Tibial nerve (tissue), 4 donors: ENCODE data around the gene TEAD3. TPM values are rescaled to one million over a fixed set of nuclear protein-coding genes. Genes with fewer than 3 reads are reported as not detected.
A peak's percentile ranks its signal among the peaks of the same experiment; 100 is the strongest.

Source experiments
- DNase-seq, 2 donors: peaks; one replicate each; pipeline ENCODE4 v3.0.0-alpha.2; 2019; ENCODE audit warnings: low spot score in 2 of 2
- H3K27ac ChIP-seq, 4 donors: fragments of 200-600 bp; sonication (generic) in 3 of 4; one replicate each; pipeline ENCODE4 v1.5.1; 2017 to 2019; ENCODE audit warnings: mild to moderate bottlenecking in 1 of 4
- H3K27me3 ChIP-seq, 2 donors: fragments of 200-600 bp; sonication (generic) in 1 of 2; one replicate each; pipeline versions ENCODE4 v1.5.1 to v1.6.0; 2017 to 2019
- H3K36me3 ChIP-seq, 3 donors: fragments of 200-600 bp; sonication (generic); one replicate each; pipeline ENCODE4 v1.5.1; 2018 to 2019
- H3K4me1 ChIP-seq, 4 donors: fragments of 200-600 bp; sonication (generic) in 3 of 4; one replicate each; pipeline ENCODE4 v1.5.1; 2017 to 2019
- H3K4me3 ChIP-seq, 4 donors: fragments of 200-600 bp; sonication (generic) in 3 of 4; one replicate each; pipeline ENCODE4 v1.5.1; 2017 to 2019; ENCODE audit warnings: mild to moderate bottlenecking in 1 of 4, moderate library complexity in 1 of 4
- H3K9me3 ChIP-seq, 4 donors: fragments of 200-600 bp; sonication (generic) in 3 of 4; one replicate each; pipeline ENCODE4 v1.5.1; 2017 to 2019
- CTCF ChIP-seq, 5 experiments: fragments of 200-600 bp in 3 of 5; fragments of 450-650 bp in 2 of 5; sonication (generic) in 3 of 5; IDR thresholded peaks; one replicate each; pipeline ENCODE4 v1.5.1; 2016 to 2019; ENCODE audit warnings: antibody characterized with exemption in 5 of 5, mild to moderate bottlenecking in 3 of 5, moderate library complexity in 2 of 5
- EP300 ChIP-seq, 2 donors: sonication (generic); formaldehyde crosslinking; IDR thresholded peaks; one replicate each; pipeline ENCODE4 v1.6.1; 2017; ENCODE audit warnings: antibody characterized with exemption in 2 of 2, mild to moderate bottlenecking in 1 of 2
- POLR2A ChIP-seq, 2 donors: fragments of 450-650 bp; IDR thresholded peaks; one replicate each; pipeline ENCODE4 v1.6.1; 2017; ENCODE audit warnings: antibody characterized with exemption in 2 of 2, mild to moderate bottlenecking in 2 of 2, moderate library complexity in 2 of 2
- WGBS, 2 donors: methylation state at CpG; one replicate each; pipeline ENCODE4 v1.1.5; 2018; 5-methylcytosine and 5-hydroxymethylcytosine counted together
- total RNA-seq, 4 donors: library from RNA; depleted of rRNA; stranded (reverse); fragments of >200 nt; gene quantifications; one replicate each; pipeline ENCODE4 v1.1.0, GENCODE V29; 2016

TEAD3 gene
- total RNA-seq, 4 donors from 2014 or later: 9.8 to 20.1 (median 13.6) TPM

GRCh38 chr6:35463292-35463691 lies 33.6 kb downstream of the TEAD3 start:
- Histone ChIP-seq H3K27ac (no peak overlapping the region), H3K9me3 (no peaks in the 10 kb centered on the region), H3K4me1 (peaks cover 0 to 4% (median 2%) of the 10 kb centered on the region in 4 donors), H3K27me3 (no peaks in the 10 kb centered on the region), H3K36me3 (peaks cover 0 to 78% (median 0%) of the 10 kb centered on the region in 3 donors), H3K4me3 (no peak overlapping the region)
- no peak for TF ChIP-seq EP300 (IDR thresholded peaks at IDR 0.05)
- no peak for TF ChIP-seq CTCF (IDR thresholded peaks at IDR 0.05)
- no peak for TF ChIP-seq POLR2A (IDR thresholded peaks at IDR 0.05)
- 83 to 85% methylated on average over 4 of the region's 4 CpGs for WGBS, 2 donors
- no peak for DNase-seq

- no peak for TF ChIP-seq POLR2A (IDR thresholded peaks at IDR 0.05)
- no peak for TF ChIP-seq EP300 (IDR thresholded peaks at IDR 0.05)
- no peak for TF ChIP-seq CTCF (IDR thresholded peaks at IDR 0.05)
- Histone ChIP-seq H3K4me3 (no peak overlapping the region), H3K27me3 (no peaks in the 10 kb centered on the region), H3K36me3 (peaks cover 0 to 92% (median 0%) of the 10 kb centered on the region in 3 donors), H3K4me1 (no peaks in the 10 kb centered on the region), H3K27ac (no peak overlapping the region), H3K9me3 (no peaks in the 10 kb centered on the region)
- WGBS, 2 donors: 70 to 78% methylated on average over 3 of the region's 3 CpGs
- no peak for DNase-seq
These were observed 35.6 kb downstream of the TEAD3 start for GRCh38 chr6:35461270-35461669.

GRCh38 chr6:35457907-35458306 lies 39.0 kb downstream of the TEAD3 start:
- Histone ChIP-seq H3K36me3 (peaks cover 0 to 72% (median 0%) of the 10 kb centered on the region in 3 donors), H3K27me3 (no peaks in the 10 kb centered on the region), H3K4me1 (peaks cover 0 to 24% (median 11%) of the 10 kb centered on the region in 4 donors), H3K27ac (no peak overlapping the region), H3K9me3 (no peaks in the 10 kb centered on the region), H3K4me3 (no peak overlapping the region)
- TF ChIP-seq EP300 (IDR thresholded peaks at IDR 0.05) (no peak), CTCF (IDR thresholded peaks at IDR 0.05) (no peak), POLR2A (IDR thresholded peaks at IDR 0.05) (no peak)
- no peak for DNase-seq
- 74 to 76% methylated on average over 4 of the region's 4 CpGs for WGBS, 2 donors

- peaks cover 0 to 42% (median 0%) of the 10 kb centered on the region in 3 donors for H3K36me3 ChIP-seq
- H3K4me1 ChIP-seq: peaks cover 0 to 39% (median 15%) of the 10 kb centered on the region in 4 donors
- H3K9me3 ChIP-seq: no peaks in the 10 kb centered on the region
- 56 to 68% methylated on average over 9 of the region's 9 CpGs for WGBS, 2 donors
- no peak overlapping the region for H3K4me3 ChIP-seq
- H3K27me3 ChIP-seq: no peaks in the 10 kb centered on the region
- TF ChIP-seq POLR2A (IDR thresholded peaks at IDR 0.05) (no peak), CTCF (IDR thresholded peaks at IDR 0.05) (no peak), EP300 (IDR thresholded peaks at IDR 0.05) (peak in 1 of 2 donors; percentile 11)
- H3K27ac ChIP-seq: peak overlapping the region in 2 of 4 donors; percentile 58 to 77
- DNase-seq: no peak
These were observed 42.3 kb downstream of the TEAD3 start for GRCh38 chr6:35454391-35455110.

- H3K27ac ChIP-seq: peak overlapping the region in 2 of 4 donors; percentile 77 to 85
- TF ChIP-seq CTCF (IDR thresholded peaks at IDR 0.05) (no peak), EP300 (IDR thresholded peaks at IDR 0.05) (no peak)
- H3K4me1 ChIP-seq: peaks cover 0 to 39% (median 15%) of the 10 kb centered on the region in 4 donors
- H3K36me3 ChIP-seq: peaks cover 0 to 29% (median 0%) of the 10 kb centered on the region in 3 donors
- H3K4me3 ChIP-seq: peak overlapping the region; percentile 48 to 73 (median 56)
- no peaks in the 10 kb centered on the region for H3K27me3 ChIP-seq
- DNase-seq: no peak
- no peaks in the 10 kb centered on the region for H3K9me3 ChIP-seq
- 15 to 22% methylated on average over 3 of the region's 3 CpGs for WGBS, 2 donors
These were observed 43.6 kb downstream of the TEAD3 start for GRCh38 chr6:35453236-35453635.
